Endothelial cell of umbilical vein (primary cell): ENCODE measurements around the gene DSE.

Experiments used
- EZH2 ChIP-seq: IDR thresholded peaks from 2 replicates; pipeline ENCODE4 v1.6.1; 2012; ENCODE audit warnings: borderline replicate concordance, low read depth, mild to moderate bottlenecking, moderate library complexity, low read length, inconsistent platforms; ENCODE audit not compliant: severe bottlenecking
- FOS ChIP-seq: IDR thresholded peaks from 2 replicates; pipeline ENCODE4 v1.6.1; 2011; ENCODE audit warnings: mild to moderate bottlenecking, low read length, moderate library complexity, borderline replicate concordance; ENCODE audit not compliant: insufficient read depth
- MYC ChIP-seq: IDR thresholded peaks from one replicate; pipeline ENCODE4 v1.6.1; 2011; ENCODE audit warnings: mild to moderate bottlenecking, low read depth, low read length
- POLR2A ChIP-seq: IDR thresholded peaks from 2 replicates; pipeline ENCODE4 v1.6.1; 2012; ENCODE audit warnings: low read depth, mild to moderate bottlenecking, control low read depth, low read length
- TF ChIP-seq, protein P1 (sequence below), 2 donors: IDR thresholded peaks; 1 replicate in 1 of 2; 2 replicates in 1 of 2; pipeline ENCODE4 v1.5.1; 2011; ENCODE audit warnings: low read length in 2 of 2, mild to moderate bottlenecking in 2 of 2, moderate library complexity in 2 of 2, control low read depth in 1 of 2, inconsistent platforms in 1 of 2, low read depth in 1 of 2; ENCODE audit not compliant: insufficient read depth in 1 of 2; ENCODE audit errors: extremely low read depth in 1 of 2
- TF ChIP-seq, protein P2 (sequence below): IDR thresholded peaks from 2 replicates; pipeline ENCODE4 v1.6.1; 2011; ENCODE audit not compliant: insufficient read depth, insufficient read length

DNA sequence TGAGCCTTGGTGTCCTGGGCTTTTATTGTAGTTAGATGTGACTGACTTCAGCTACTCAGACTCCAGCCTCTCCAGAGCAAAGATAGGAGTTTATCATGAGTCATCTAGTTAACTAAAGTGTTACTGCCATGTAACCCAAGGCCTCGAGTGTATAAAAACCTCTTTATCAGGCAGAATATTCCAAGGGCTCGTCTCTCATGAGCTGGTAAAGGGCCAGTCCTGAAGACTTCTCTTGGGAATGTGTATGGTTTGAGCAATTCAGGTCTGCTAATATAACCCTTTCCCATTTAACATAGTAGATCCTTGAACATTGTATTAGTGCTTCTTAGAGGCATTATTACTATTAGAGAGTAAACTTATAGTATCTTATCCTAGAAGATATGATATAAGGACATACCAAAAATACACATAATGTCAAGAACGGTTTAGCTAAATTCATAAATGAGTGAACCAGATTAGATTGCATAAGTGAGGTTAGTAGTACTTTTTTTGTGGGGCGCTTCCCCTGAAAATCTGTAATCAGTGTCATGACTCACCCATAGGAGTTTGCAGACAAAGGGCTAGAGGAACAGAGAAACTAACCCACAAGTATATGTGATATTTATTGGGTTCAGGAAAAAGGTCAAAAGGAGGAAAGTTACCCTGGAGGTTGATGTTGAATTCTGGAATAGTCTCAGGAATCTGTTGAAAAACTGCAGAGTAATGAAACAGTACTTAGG lies 16.0 kb downstream of the DSE start:
- TF ChIP-seq FOS (no peak), POLR2A (no peak), MYC (no peak), EZH2 (no peak)
- TF ChIP-seq, protein P1, sequence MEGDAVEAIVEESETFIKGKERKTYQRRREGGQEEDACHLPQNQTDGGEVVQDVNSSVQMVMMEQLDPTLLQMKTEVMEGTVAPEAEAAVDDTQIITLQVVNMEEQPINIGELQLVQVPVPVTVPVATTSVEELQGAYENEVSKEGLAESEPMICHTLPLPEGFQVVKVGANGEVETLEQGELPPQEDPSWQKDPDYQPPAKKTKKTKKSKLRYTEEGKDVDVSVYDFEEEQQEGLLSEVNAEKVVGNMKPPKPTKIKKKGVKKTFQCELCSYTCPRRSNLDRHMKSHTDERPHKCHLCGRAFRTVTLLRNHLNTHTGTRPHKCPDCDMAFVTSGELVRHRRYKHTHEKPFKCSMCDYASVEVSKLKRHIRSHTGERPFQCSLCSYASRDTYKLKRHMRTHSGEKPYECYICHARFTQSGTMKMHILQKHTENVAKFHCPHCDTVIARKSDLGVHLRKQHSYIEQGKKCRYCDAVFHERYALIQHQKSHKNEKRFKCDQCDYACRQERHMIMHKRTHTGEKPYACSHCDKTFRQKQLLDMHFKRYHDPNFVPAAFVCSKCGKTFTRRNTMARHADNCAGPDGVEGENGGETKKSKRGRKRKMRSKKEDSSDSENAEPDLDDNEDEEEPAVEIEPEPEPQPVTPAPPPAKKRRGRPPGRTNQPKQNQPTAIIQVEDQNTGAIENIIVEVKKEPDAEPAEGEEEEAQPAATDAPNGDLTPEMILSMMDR (IDR thresholded peaks at IDR 0.05; ENCODE audit: extremely low read depth in 1 of 2, insufficient read depth in 1 of 2, low read depth in 1 of 2, low read length in 2 of 2): no peak
- TF ChIP-seq, protein P2, sequence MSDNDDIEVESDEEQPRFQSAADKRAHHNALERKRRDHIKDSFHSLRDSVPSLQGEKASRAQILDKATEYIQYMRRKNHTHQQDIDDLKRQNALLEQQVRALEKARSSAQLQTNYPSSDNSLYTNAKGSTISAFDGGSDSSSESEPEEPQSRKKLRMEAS: no peak
